HG03095 (cell line): Measurements from ENCODE around the gene ADAMTSL1.

Experiments
- ATAC-seq: cut with Tn5 transposase; IDR thresholded peaks from one replicate; pipeline ENCODE4 v1.9.1; 2021; ENCODE audit warnings: moderate library complexity; ENCODE audit not compliant: unreplicated experiment

ADAMTSL1 gene

DNA sequence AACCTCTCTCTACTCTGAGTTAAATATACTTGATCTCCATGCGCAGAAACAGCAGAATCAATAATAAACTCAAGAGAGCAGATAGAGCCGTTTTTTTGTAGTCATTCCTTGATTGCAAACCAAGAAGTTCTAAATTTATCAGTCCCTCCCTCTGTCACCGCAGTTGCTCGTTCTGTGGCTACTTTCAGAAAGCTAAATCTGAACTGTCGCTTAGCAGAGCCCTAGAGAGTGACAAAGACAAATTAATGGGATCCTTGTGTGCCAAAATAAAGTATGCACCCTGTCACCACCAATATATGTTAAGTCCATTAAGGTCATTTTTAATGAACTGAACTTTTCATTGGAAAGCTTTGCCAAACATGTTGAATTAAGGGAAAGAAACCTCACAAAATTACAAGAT, 218.3 kb downstream of the ADAMTSL1 start:
- peak; percentile 59 for ATAC-seq

DNA sequence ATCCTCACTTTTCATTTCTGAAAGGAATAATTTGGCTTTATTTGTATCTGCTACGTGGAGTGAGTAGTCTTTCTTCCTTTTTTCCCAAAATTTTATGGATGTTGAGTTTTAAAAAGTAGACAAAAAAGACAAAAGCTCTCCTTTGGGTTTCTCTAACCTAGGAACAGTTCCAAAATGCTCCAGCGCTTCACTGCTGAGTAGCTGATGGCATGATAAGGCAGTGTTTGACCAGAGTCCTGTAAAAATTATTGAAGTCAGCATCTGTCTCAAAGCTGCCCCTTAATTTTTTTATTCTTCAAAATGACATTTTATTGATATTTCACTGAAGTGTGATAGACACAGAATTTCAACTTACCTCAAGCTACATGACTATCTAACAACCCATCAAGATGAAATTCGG, 219.0 kb downstream of the ADAMTSL1 start:
- no peak for ATAC-seq

DNA sequence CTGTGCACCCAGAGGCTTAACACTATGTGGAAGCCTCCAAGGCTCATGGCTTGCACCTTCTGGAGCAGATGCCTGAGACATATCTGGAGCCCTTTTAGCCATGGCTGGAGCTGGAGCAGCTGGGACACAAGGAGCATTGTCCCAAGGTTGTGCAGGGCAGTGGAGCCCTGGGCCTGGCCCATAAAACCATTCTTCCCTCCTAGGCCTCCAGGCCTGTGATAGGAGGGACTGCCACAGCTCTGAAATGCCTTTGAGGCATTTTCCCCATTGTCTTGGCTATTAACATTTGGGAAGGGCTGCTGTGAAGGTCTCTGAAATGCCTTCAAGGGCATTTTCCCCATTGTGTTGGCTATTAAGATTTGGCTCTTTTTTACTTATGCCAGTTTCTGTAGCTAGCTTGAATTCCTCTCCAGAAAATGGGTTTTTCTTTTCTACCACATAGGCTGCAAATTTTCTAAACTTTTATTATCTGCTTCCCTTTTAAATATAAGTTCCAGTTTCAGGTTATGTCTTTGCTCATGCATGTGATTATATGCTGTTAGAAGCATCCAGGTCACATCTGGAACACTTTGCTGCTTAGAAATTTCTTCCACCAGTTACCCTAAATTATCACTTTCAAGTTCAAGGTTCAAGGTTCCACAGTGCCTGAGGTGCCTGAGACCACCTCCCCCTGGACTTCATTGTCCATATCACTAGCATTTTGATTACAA, 221.2 kb downstream of the ADAMTSL1 start:
- ATAC-seq, result no peak

DNA sequence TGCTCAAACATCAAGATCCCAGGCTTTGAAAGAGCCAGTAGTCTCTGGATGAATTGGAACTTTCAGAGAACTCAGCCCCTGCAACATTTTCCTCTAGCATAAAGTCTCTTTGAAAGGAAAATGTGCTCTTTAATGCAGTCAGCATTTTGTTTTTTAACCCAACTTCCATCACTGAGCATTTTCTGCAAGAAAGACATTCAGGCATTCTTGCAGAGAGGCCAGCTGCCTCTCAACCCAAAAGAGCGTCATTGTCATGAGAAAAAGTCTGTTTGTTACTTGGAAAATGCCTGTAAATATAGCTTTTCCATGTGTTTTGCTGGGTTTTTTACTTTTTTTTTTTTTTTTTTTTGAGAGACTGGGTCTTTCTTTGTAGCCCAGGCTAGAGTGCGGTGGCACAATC, 225.0 kb downstream of the ADAMTSL1 start:
- ATAC-seq, result no peak

DNA sequence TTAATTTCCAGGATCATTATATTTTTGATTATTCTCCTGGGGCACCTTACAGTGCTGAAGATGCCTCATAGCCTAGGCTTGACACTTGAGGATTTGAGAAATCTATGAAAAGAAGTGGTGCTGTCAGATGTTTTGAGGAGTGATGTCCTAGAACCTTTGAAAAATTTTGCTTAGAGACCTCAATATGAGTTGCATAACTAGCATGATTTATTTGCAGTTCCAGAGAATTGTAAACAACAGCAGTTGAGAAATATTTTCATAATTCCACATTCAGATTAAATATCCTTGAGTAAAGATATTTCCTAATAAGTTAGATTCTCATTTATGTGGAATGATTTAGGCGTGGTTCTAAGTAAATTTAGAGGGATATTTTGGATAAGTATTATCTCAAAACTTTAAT, 225.8 kb downstream of the ADAMTSL1 start:
- no peak for ATAC-seq

DNA sequence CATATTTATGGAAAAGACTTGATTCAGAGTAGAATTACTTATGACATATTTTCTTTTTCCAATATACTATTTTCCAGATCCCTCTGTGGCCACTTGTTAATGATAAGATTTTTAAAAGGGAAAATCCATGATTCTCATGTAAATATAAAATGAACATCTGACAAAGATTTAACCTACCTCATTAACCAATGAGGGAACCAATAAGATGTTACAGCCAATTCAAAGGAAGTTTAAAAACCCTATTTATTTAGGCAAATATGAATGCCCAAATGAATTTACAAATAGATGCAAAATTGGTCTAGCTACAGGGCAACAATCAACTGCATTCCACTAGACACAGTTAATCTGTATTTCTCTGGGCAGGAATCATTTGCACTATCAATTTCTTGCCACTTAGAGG, 226.8 kb downstream of the ADAMTSL1 start:
- no peak for ATAC-seq

DNA sequence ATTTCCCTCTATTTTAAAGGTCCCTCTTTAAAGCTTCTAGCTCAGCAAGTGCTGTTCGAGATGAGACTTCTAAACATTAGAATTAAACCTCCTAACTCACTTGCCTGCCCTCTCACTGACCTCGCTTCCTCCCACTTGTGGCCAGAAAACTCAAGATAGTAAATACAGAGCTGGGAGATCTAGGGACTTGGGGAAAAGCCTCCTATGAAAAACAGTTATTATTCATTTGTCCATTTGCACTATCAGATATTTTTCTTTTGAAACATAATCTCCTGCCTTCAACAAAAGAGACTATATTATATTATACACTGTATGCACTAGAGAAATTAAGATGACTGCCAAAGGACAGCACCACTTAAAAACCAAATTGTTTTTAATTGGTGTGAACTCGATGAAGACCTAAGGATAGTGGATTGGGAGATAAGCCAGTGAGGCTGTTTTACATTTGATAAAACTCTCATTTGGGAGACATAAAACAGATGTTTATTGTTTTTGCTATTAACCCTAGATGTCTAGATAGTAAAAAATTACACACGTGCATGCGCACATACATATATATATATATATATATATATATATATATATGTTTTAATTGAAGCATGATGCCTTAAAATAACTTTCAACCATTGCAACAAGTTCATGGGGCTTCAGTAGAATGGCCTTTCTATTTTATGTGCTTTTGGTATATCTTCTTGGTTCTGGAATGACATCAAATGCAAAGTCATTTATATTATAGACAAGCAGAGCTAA, 229.4 kb downstream of the ADAMTSL1 start:
- ATAC-seq, result no peak

DNA sequence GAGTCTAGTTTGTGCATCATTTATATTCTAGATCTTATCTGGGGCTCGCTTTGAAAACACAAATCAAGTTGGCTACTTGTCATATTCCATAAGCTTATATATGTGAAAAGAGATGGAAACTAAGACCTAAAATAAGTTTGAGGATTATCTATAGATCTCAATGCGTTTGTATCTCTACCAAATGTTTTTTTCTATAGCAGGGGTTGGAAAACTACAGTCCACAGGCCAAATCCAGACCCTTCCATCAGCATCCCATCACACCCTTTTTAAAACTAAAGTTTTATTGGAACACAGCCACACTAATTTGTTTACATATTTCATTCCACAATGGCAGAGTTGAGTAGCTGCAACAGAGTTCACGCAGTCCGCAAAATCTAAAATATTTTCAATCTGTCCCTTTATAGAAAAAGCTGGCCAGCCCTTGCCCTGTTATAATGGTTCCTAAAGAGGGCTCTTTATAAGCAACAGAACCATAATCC, 230.0 kb downstream of the ADAMTSL1 start:
- ATAC-seq, result no peak

DNA sequence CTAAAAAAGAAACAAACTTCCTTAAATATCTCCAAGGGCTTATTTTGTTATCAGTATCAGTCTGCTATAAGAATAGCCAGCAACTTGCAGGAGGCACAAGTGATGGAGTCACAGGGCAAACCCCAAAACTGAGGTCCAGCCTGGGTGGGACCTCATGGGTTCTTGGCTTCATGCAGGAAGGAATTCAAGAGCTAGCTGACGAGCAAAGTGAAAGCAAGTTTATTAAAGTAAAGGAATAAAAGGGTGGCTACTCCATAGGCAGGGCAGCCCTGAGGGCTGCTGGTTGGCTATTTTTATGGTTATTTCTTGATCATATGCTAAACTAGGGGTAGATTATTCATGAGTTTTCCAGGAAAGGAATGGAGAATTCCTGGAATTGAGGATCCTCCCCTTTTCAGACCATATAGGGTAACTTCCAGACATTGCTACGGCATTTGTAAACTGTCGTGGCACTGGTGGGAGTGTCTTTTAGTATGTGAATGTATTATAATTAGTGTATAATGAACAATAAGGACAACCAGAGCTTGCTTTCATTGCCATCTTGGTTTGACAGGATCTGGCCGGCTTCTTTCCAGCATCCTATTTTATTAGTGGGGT, 231.9 kb downstream of the ADAMTSL1 start:
- no peak for ATAC-seq

DNA sequence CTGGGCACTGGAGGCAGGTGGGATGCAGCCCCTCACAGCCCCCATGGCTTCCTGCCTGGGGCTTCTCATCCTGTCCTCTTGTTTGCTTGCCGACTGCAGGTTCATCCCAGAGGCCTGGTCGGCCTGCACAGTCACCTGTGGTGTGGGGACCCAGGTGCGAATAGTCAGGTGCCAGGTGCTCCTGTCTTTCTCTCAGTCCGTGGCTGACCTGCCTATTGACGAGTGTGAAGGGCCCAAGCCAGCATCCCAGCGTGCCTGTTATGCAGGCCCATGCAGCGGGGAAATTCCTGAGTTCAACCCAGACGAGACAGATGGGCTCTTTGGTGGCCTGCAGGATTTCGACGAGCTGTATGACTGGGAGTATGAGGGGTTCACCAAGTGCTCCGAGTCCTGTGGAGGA, 232.7 kb downstream of the ADAMTSL1 start:
- no peak for ATAC-seq

DNA sequence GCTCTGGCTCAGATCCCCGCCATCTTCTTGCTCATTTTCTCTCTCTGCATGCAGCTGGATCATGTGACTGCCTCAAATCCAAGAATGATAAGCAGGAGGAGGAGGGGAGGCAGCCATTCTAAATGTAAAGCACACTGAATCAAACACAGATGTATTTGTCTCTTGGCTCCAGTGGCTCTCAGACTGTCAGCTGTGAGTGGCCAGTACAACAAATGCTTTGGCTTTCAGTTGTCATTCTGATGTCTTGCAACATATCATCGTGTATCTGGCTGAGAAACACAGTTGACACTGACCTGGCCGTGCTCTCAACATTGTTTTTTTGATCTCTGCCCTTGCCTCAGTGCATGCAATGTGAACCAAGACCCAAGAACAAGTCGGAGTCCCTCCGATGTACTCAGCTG, 233.1 kb downstream of the ADAMTSL1 start:
- no peak for ATAC-seq

DNA sequence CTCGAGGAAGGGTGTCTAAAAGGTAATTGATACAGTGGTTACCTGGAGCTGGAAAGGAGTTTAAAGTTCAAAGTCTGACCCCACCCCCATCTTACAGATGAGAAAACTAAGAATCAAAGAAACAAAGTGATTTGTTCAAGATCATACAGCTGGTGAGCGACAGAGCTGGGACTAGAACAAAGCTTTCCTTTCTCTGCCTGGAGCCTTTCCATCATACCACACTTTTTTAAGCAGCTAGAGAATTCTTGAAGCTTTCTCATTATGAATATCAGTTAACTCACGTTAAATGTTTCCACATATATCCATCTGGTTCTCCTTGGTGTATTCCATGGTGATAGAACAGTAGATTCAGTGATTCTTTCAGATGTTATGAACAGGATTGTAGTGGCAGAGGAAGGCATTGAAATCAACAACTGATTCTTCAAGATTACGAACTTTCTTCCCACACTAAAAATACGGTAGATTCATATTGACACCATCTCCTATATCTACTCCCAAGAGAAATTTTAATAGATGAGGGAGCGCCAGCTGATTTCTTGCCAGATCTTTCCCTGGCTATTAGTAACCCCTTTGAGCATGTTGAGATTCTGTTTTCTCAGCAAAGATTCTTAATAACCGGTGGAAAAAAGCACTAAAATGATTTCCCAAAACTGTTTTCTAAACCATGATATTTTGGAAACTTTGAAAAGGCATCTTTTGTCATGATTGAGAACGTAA, 233.7 kb downstream of the ADAMTSL1 start:
- ATAC-seq, result no peak

DNA sequence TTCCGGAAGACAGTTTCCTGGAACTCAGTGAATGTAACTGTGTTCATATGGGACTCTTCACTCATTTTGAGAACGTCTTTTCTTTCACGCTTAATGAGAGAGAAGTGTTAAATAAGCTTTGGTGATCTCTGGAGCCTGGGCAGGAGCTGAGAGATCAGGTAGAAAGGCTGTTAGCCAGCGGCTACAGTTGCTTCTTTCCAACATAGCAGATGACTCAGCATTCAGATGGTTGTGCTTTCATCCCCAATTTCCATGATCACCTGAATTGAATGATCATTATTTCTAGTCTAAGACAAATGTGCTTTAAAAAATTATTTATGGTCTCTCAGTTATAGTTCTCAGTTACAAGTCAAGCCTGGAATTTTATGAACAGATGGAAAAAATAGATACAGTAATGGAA, 234.5 kb downstream of the ADAMTSL1 start:
- ATAC-seq, result no peak

DNA sequence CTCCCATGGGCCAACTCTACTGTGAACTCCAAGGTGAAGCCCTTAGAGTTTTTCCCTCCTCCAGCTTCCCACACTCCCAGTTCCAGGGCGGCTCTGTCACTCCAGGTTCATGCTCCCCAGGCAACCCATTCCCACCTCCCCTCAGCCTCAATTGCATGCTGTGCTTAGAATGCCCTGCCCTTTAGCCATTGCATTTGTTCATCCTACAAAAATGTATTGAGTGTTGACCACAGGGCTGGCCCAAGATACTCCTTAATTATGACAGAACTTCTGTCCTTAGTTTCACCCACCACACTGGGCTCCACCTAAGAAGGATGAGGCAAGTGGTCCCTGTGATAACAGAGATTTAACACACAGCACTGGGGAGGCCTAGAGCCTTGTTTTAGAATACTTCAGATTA, 236.1 kb downstream of the ADAMTSL1 start:
- no peak for ATAC-seq

DNA sequence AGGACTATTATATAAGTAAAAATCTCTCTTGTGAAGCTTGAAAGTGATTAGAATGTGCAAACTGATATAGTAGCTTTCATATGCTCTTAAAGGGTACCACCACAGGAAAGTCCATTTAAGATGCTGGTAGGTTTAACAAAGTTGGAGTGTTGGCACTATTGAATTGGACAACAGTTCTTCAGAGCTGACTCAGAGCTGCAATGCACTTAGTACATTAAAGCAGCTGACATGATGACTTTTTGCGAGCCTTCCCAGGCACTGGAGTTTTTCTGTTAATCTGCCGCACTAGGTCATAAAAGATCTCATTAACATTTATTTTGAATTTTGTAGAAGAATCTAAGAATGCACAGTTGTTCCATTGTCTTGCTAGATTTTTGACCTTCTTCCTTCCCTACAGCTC, 243.8 kb downstream of the ADAMTSL1 start:
- ATAC-seq, result no peak

DNA sequence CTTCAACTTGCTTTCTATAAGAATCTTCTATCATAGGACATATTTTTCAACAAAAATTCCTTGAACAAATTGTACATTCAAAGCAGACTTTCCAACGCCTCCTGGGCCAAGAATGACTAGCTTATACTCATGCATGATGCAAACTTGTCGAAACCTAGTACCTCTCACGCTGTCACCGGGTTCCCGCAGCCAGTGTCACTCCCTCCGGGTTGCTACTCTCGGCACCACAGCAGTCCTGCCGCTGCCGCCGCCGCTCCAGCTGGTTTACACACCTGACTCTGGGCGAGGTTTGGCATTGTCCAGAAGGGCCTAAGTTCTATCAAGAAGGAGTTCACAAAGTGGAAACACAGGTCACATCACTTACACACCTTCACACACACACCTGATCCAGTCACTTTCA, 244.4 kb downstream of the ADAMTSL1 start:
- ATAC-seq, result no peak

DNA sequence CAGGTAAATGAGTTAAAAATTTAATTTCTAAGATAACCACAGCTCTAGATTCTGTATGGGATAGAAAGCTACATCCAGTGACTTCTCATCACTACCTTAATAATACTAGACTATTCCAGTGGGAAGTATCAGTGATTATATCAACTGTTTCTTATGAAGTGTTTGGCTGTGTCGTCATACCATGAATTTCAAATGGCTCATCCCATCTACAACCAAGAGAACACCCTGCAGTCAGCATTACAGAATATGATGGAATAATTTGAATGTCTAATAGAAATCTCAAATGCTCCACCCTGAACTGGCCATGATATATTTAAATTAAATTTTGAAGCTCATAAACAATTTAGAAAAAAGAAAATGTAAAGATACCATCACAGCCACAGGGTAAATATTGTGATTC, 245.0 kb downstream of the ADAMTSL1 start:
- ATAC-seq, result no peak

DNA sequence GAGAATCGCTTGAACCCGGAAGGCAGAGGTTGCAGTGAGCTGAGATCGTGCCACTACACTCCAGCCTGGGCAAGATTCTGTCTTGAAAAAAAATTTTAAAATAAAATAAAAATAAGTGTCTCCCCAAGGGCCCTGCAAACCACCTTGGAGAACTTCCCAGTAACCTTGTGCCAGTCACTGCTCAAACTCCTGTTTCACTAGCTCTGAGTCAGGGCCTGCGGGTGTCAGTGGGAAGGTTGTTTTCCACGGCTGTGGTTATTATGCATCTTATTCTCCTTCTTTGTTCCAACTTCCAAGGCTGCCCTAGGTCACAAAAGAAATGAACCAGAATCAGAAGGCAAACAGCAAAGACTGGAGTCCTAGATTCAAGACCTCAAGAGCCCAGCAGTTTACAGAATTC, 246.7 kb downstream of the ADAMTSL1 start:
- ATAC-seq, result no peak

DNA sequence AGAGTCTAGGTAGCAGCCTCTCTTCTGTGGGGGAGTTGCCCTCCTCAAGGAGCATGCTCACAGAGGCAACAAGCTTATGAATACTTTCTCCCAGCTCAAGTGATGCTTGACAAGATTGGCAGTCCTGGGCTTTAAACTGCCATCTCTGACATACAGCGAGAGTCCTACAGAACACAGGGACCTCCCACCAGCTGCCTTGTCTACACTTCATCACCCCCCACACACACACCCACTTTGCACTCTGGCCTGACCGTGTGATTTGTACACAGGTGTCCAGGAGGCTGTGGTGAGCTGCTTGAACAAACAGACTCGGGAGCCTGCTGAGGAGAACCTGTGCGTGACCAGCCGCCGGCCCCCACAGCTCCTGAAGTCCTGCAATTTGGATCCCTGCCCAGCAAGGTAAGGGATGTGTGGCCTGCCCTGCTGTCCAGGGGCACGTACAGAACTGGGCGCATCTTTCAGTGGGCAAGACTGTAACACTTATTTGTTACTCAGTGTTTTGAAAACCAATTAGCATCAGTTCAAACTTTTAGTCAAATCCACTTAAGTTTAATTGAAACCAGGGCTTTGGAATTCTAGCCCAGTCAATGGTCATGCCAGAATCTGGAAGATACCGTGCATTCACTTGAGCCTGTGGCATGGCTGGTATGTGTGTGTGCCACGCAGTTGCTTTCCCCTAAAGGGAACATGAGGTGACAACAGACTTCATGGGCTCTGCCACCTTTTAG, 247.5 kb downstream of the ADAMTSL1 start:
- ATAC-seq, result no peak

DNA sequence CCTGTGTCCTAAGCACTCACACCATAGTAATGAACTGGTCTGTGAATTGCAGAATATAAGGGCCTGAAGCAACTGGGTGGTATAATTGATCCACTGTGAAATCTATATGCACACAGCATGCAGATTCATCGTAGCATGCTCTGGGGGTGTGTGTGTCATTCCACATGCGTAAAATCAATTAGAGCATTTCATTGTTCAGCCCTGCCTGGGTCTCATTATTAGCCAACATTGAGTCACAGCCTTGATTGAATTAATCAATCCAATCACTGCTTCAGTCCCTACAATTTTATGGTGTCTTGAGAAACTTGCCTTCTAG, 248.0 kb downstream of the ADAMTSL1 start:
- no peak for ATAC-seq

DNA sequence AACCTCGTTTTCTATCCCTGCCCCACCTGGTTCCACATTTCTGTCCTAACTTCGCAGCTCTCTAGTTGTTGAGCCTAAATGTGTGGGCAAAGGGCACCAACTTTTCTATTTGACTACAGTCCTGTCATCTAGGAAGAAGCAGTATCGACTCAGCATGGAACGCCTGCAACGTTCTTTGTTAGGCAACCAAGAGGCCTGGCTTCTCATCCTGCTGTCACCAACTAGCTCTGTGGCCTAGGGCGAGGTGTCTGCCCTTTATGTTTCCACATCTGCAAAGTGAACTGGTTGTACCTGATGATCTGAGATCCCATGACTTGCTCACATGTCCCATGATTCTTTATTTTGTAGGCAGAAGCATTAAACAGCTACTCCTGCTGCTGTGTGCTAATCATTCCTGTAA, 248.9 kb downstream of the ADAMTSL1 start:
- ATAC-seq, result no peak
